B cell (primary cell): Measurements from ENCODE around the gene SPACA4. TPM values are rescaled to one million over a fixed set of nuclear protein-coding genes. Genes with fewer than 3 reads are reported as not detected.

ENCODE experiments used
- ATAC-seq: fragments of 200-7000 bp; cut with Tn5 transposase; one replicate; pipeline ENCODE4 v1.10.0; 2021; ENCODE audit warnings: low read depth, mild to moderate bottlenecking, moderate number of reproducible peaks, moderate library complexity
- CTCF ChIA-PET: fragments of 350-600 bp; sonication (Branson Sonifier 250); formaldehyde crosslinking; loops from one replicate; lab custom pipeline; 2021; ENCODE audit warnings: antibody characterized with exemption, inconsistent platforms; lab: Charles Lee
- POLR2A ChIA-PET: fragments of 350-600 bp; sonication (Branson Sonifier 250); formaldehyde crosslinking; loops from one replicate; lab custom pipeline; 2021; ENCODE audit warnings: antibody characterized with exemption; lab: Charles Lee
- DNase-seq: peaks from one replicate; pipeline ENCODE4 v3.0.0; 2013
- H2AFZ ChIP-seq: 2 replicates; pipeline ENCODE4 v1.6.1; 2012; ENCODE audit warnings: mild to moderate bottlenecking, low read depth, low read length; ENCODE audit not compliant: insufficient read depth, poor library complexity, severe bottlenecking
- H3K27ac ChIP-seq, 2 donors: 1 replicate in 1 of 2; 2 replicates in 1 of 2; pipeline ENCODE4 v1.5.1; 2012 to 2013; ENCODE audit warnings: low read length in 2 of 2, mild to moderate bottlenecking in 2 of 2, moderate library complexity in 1 of 2
- H3K27me3 ChIP-seq, 4 experiments: fragments of 200-600 bp in 1 of 4; sonication (generic) in 1 of 4; replicated peaks in 1 of 4; 1 replicate in 2 of 4; 2 replicates in 2 of 4; pipeline versions ENCODE4 v1.6.1 to v1.7.0; 2013 to 2016; ENCODE audit warnings: low read length in 3 of 4, mild to moderate bottlenecking in 2 of 4, mixed read lengths in 1 of 4, moderate library complexity in 1 of 4; ENCODE audit not compliant: insufficient read depth in 4 of 4, control insufficient read depth in 3 of 4; ENCODE audit errors: control extremely low read depth in 1 of 4
- H3K36me3 ChIP-seq, 2 experiments: replicated peaks in 1 of 2; 1 replicate in 1 of 2; 2 replicates in 1 of 2; pipeline versions ENCODE4 v1.6.1 to v1.7.1; 2013; ENCODE audit warnings: low read length in 1 of 2; ENCODE audit not compliant: insufficient read depth in 2 of 2, control insufficient read depth in 1 of 2; ENCODE audit errors: control extremely low read depth in 1 of 2, extremely low read depth in 1 of 2
- H3K4me1 ChIP-seq, 2 donors: fragments of 200-600 bp in 1 of 2; sonication (generic) in 1 of 2; 1 replicate in 1 of 2; 2 replicates in 1 of 2; pipeline versions ENCODE4 v1.5.1 to v1.6.1; 2013 to 2017; ENCODE audit warnings: low read length in 2 of 2; ENCODE audit not compliant: control insufficient read depth in 2 of 2, insufficient read depth in 2 of 2
- H3K4me2 ChIP-seq: replicated peaks from 2 replicates; pipeline ENCODE3; 2012; ENCODE audit warnings: mild to moderate bottlenecking, low read depth, low read length; ENCODE audit not compliant: poor library complexity, severe bottlenecking
- H3K4me3 ChIP-seq, 5 experiments: fragments of 200-600 bp in 1 of 5; sonication (generic) in 1 of 5; 1 replicate in 3 of 5; 2 replicates in 2 of 5; pipeline versions ENCODE4 v1.5.1 to v1.7.0; 2011 to 2016; ENCODE audit warnings: low read length in 4 of 5, mild to moderate bottlenecking in 4 of 5, low read depth in 2 of 5, control low read depth in 1 of 5, moderate library complexity in 1 of 5; ENCODE audit not compliant: insufficient read depth in 1 of 5; ENCODE audit errors: control extremely low read depth in 1 of 5, extremely low read depth in 1 of 5
- H3K79me2 ChIP-seq: fragments of 200-600 bp; sonication (generic); one replicate; pipeline ENCODE4 v1.6.0; 2016; ENCODE audit warnings: low read length; ENCODE audit not compliant: control insufficient read depth, insufficient read depth
- H3K9ac ChIP-seq: fragments of 200-600 bp; sonication (generic); 2 replicates; pipeline ENCODE4 v1.6.1; 2017; ENCODE audit warnings: mild to moderate bottlenecking, low read length, moderate library complexity
- H3K9me3 ChIP-seq, 3 donors: one replicate each; pipeline versions ENCODE4 v1.6.1 to v1.7.1; 2013; ENCODE audit warnings: low read length in 2 of 3; ENCODE audit not compliant: control insufficient read depth in 2 of 3, insufficient read depth in 1 of 3; ENCODE audit errors: control extremely low read depth in 1 of 3
- H4K20me1 ChIP-seq: 2 replicates; pipeline ENCODE4 v1.6.0; 2012; ENCODE audit warnings: mild to moderate bottlenecking, low read length; ENCODE audit not compliant: insufficient read depth, control insufficient read depth, poor library complexity, severe bottlenecking
- H3K27ac Mint-ChIP-seq: one replicate; pipeline ENCODE4 v1.8.0; 2021; ENCODE audit warnings: mixed read lengths
- H3K27me3 Mint-ChIP-seq: one replicate; pipeline ENCODE4 v1.8.0; 2021; ENCODE audit warnings: mixed read lengths
- H3K4me1 Mint-ChIP-seq: one replicate; pipeline ENCODE4 v1.8.0; 2021; ENCODE audit warnings: mixed read lengths
- H3K4me3 Mint-ChIP-seq: one replicate; pipeline ENCODE4 v1.8.0; 2021; ENCODE audit warnings: mixed read lengths
- H3K9me3 Mint-ChIP-seq: one replicate; pipeline ENCODE4 v1.8.0; 2022; ENCODE audit warnings: mixed read lengths; ENCODE audit not compliant: insufficient read depth
- CTCF ChIP-seq: fragments of 200-600 bp; IDR thresholded peaks from one replicate; pipeline ENCODE4 v1.8.0; 2022; ENCODE audit warnings: antibody characterized with exemption, mild to moderate bottlenecking
- EZH2 ChIP-seq: IDR thresholded peaks from 2 replicates; pipeline ENCODE4 v1.6.1; 2012; ENCODE audit warnings: borderline replicate concordance, low read depth, mild to moderate bottlenecking, moderate library complexity, low read length; ENCODE audit not compliant: insufficient read depth, poor library complexity, severe bottlenecking
- WGBS: methylation state at CpG from one replicate; pipeline ENCODE4 v1.1.5; 2013; ENCODE audit warnings: missing lambda C conversion rate; ENCODE audit not compliant: insufficient coverage; 5-methylcytosine and 5-hydroxymethylcytosine counted together
- intact Hi-C: fragments of 100-400 bp; cut with micrococcal nuclease; formaldehyde crosslinking; loops from one replicate; pipeline ENCODE4 v1.10.0; 2022
- polyA plus RNA-seq: library from polyadenylated mRNA; depleted of rRNA; stranded (reverse); fragments of >200 nt; gene quantifications from 2 replicates; pipeline ENCODE4 v1.2.3, GENCODE V29; 2012
- total RNA-seq, 2 donors: library from RNA; stranded (reverse); fragments of 120-200 nt in 1 of 2; gene quantifications; 1 replicate in 1 of 2; 2 replicates in 1 of 2; pipeline versions ENCODE4 v1.2.3 to v1.2.4, GENCODE V29; 2013 to 2022

SPACA4 gene
- total and polyA plus RNA-seq, 2 donors (not counting 1 experiment from before 2014, with no cell fraction given): not detected

- Histone ChIP-seq H3K4me3 (peak overlapping the region; percentile 36 to 100 (median 99)), H3K4me1 (peaks cover 30 to 51% of the 10 kb centered on the region in 2 donors), H2AFZ (peak overlapping the region; percentile 85), H3K79me2 (peaks cover 17% of the 10 kb centered on the region), H3K9me3 (no peaks in the 10 kb centered on the region), H4K20me1 (peaks cover 43% of the 10 kb centered on the region), H3K27ac (peak overlapping the region; percentile 87 to 91), H3K27me3 (no peaks in the 10 kb centered on the region), H3K36me3 (peaks cover 0 to 38% of the 10 kb centered on the region in 2 experiments), H3K4me2 (peak overlapping the region; percentile 89), H3K9ac (peak overlapping the region; percentile 98)
- TF ChIP-seq EZH2: no peak
- no peak for TF ChIP-seq CTCF
- no peak for DNase-seq
- intact Hi-C loops: loop anchor here (1.0 to 2.0 kb wide), 9 partner anchors 12 to 450 kb away; partner anchors contain the start of genes CYTH2, DBP, GRWD1 and LIG1
- POLR2A ChIA-PET: interaction anchor here (0.5 to 1.9 kb wide), 18 partner anchors 8 to 1768 kb away, joined by 3 to 23 read pairs (median 4); partner anchors contain the start of genes AKT1S1, CA11, CARD8 and DBP
- Mint-ChIP-seq H3K9me3 (no peaks in the 10 kb centered on the region), H3K27me3 (no peaks in the 10 kb centered on the region), H3K4me3 (peak overlapping the region; percentile 98), H3K4me1 (peaks cover 55% of the 10 kb centered on the region), H3K27ac (peak overlapping the region; percentile 98)
- CTCF ChIA-PET: interaction anchor here (1.0 to 3.9 kb wide), 5 partner anchors 11 to 365 kb away, joined by 3 to 25 read pairs (median 3); partner anchors contain the start of genes CARD8 and SPACA4
- no peak for ATAC-seq
- 0% methylated on average over 2 of the region's 6 CpGs for WGBS
Observed at GRCh38 chr19:48619692-48620585, 13.4 kb downstream of the SPACA4 start.
